ENCODE results near the gene COQ5. TPM values are rescaled to one million over a fixed set of nuclear protein-coding genes. Genes with fewer than 3 reads are reported as not detected.
A peak's percentile ranks its signal among the peaks of the same experiment; 100 is the strongest.

COQ5 gene
- total and polyA plus RNA-seq, 3 experiments from 2014 or later, result 37.5 to 39.7 (median 39.0) TPM

GRCh38 chr12:120497524-120498150, 31.3 kb downstream of the COQ5 start:
- H3K4me3 Mint-ChIP-seq, result peak overlapping the region; percentile 91 to 98 (median 94)

GRCh38 chr12:120496413-120497340, 32.3 kb downstream of the COQ5 start:
- Histone ChIP-seq H3K4me3 (ENCODE audit: low read length) (peak overlapping the region; percentile 87), H3K27ac (ENCODE audit: low read depth, low read length) (peak overlapping the region; percentile 78), H3K27me3 (ENCODE audit: insufficient read depth, low read length, poor library complexity, severe bottlenecking) (no peaks in the 10 kb centered on the region), H3K36me3 (ENCODE audit: insufficient read depth, low read length) (peaks cover 13% of the 10 kb centered on the region), H3K9me3 (ENCODE audit: low read length) (no peaks in the 10 kb centered on the region), H3K4me1 (ENCODE audit: insufficient read depth, low read length) (peaks cover 17% of the 10 kb centered on the region)
- peak overlapping the region; percentile 77 to 98 (median 92) for H3K27ac Mint-ChIP-seq
- peak overlapping the region; percentile 91 to 98 (median 94) for H3K4me3 Mint-ChIP-seq
- no peaks in the 10 kb centered on the region for H3K27me3 Mint-ChIP-seq
- CTCF ChIA-PET, result interaction anchor here (0.7 to 4.6 kb wide), 16 partner anchors 9 to 140 kb away, joined by 3 to 36 read pairs (median 4); partner anchors contain the start of genes POP5 and SRSF9
- peak; percentile 52 to 78 (median 57) for DNase-seq
- peaks cover 0 to 31% (median 3%) of the 10 kb centered on the region in 3 donors for H3K36me3 Mint-ChIP-seq
- POLR2A ChIA-PET, result interaction anchor here (0.6 to 3.4 kb wide), 12 partner anchors 27 to 855 kb away, joined by 3 to 36 read pairs (median 4); partner anchors contain the start of genes COQ5, POP5, RNF10 and RNU4-1
- H3K9me3 Mint-ChIP-seq, result no peaks in the 10 kb centered on the region
- H3K4me1 Mint-ChIP-seq, result peaks cover 30 to 42% (median 38%) of the 10 kb centered on the region in 3 donors

More at GRCh38 chr12:120497524-120498150, 31.3 kb downstream of the COQ5 start:
- CTCF ChIA-PET, result interaction anchor here (0.7 to 4.6 kb wide), 6 partner anchors 19 to 140 kb away, joined by 3 to 36 read pairs (median 5); partner anchors contain the start of genes POP5 and SRSF9
- Histone ChIP-seq H3K27ac (ENCODE audit: low read depth, low read length) (no peak overlapping the region), H3K36me3 (ENCODE audit: insufficient read depth, low read length) (peaks cover 13% of the 10 kb centered on the region), H3K4me1 (ENCODE audit: insufficient read depth, low read length) (peaks cover 17% of the 10 kb centered on the region), H3K9me3 (ENCODE audit: low read length) (no peaks in the 10 kb centered on the region), H3K27me3 (ENCODE audit: insufficient read depth, low read length, poor library complexity, severe bottlenecking) (no peaks in the 10 kb centered on the region), H3K4me3 (ENCODE audit: low read length) (peak overlapping the region; percentile 87)
- Mint-ChIP-seq H3K4me1 (peaks cover 30 to 42% (median 38%) of the 10 kb centered on the region in 3 donors), H3K9me3 (no peaks in the 10 kb centered on the region), H3K36me3 (peaks cover 0 to 33% (median 3%) of the 10 kb centered on the region in 3 donors), H3K27ac (peak overlapping the region; percentile 77 to 98 (median 92)), H3K27me3 (no peaks in the 10 kb centered on the region)
- POLR2A ChIA-PET, result interaction anchor here (0.9 to 3.4 kb wide), 3 partner anchors 28 to 35 kb away, joined by 3 to 36 read pairs (median 5); partner anchors contain the start of genes COQ5 and SRSF9
- no peak for DNase-seq

- Histone ChIP-seq H3K4me3 (ENCODE audit: low read length) (peak within 1 kb of the TSS; percentile 87), H3K27ac (ENCODE audit: low read depth, low read length) (peak within 1 kb of the TSS; percentile 78), H3K9me3 (ENCODE audit: low read length) (no peaks in the 10 kb centered on the region), H3K4me1 (ENCODE audit: insufficient read depth, low read length) (peaks cover 17% of the 10 kb centered on the region), H3K36me3 (ENCODE audit: insufficient read depth, low read length) (peaks cover 13% of the 10 kb centered on the region), H3K27me3 (ENCODE audit: insufficient read depth, low read length, poor library complexity, severe bottlenecking) (no peaks in the 10 kb centered on the region)
- Mint-ChIP-seq H3K27ac (peak within 1 kb of the TSS; percentile 77 to 98 (median 92)), H3K4me3 (peak within 1 kb of the TSS; percentile 91 to 98 (median 94)), H3K4me1 (peaks cover 30 to 42% (median 38%) of the 10 kb centered on the region in 3 donors), H3K9me3 (no peaks in the 10 kb centered on the region), H3K36me3 (peaks cover 0 to 30% (median 2%) of the 10 kb centered on the region in 3 donors), H3K27me3 (no peaks in the 10 kb centered on the region)
- ChIA-PET CTCF (interaction anchor here (0.8 to 4.6 kb wide), 12 partner anchors 9 to 139 kb away, joined by 3 to 36 read pairs (median 4); partner anchors contain the start of gene SRSF9), POLR2A (interaction anchor here (0.6 to 3.4 kb wide), 6 partner anchors 26 to 856 kb away, joined by 3 to 36 read pairs (median 5); partner anchors contain the start of genes POP5, RNU4-1, RPLP0 and SRSF9)
- peak; percentile 95 to 98 (median 97) for DNase-seq
Observed at GRCh38 chr12:120495731-120496412, 33.1 kb downstream of the COQ5 start, which contains the start of gene DYNLL1. Gene DYNLL1, plus strand, starts transcription at chr12:120496113. Its CDS starts 309 bp downstream, at chr12:120496422.

- Histone ChIP-seq H3K4me1 (ENCODE audit: insufficient read depth, low read length) (peaks cover 17% of the 10 kb centered on the region), H3K9me3 (ENCODE audit: low read length) (no peaks in the 10 kb centered on the region), H3K36me3 (ENCODE audit: insufficient read depth, low read length) (peaks cover 13% of the 10 kb centered on the region), H3K27ac (ENCODE audit: low read depth, low read length) (peak overlapping the region; percentile 66), H3K4me3 (ENCODE audit: low read length) (peak overlapping the region; percentile 87), H3K27me3 (ENCODE audit: insufficient read depth, low read length, poor library complexity, severe bottlenecking) (no peaks in the 10 kb centered on the region)
- peaks cover 26 to 37% (median 32%) of the 10 kb centered on the region in 3 donors for H3K4me1 Mint-ChIP-seq
- no peaks in the 10 kb centered on the region for H3K27me3 Mint-ChIP-seq
- peak overlapping the region; percentile 77 to 98 (median 92) for H3K27ac Mint-ChIP-seq
- CTCF ChIA-PET, result interaction anchor here (0.9 to 4.6 kb wide), 9 partner anchors 14 to 138 kb away, joined by 3 to 36 read pairs (median 4); partner anchors contain the start of gene SRSF9
- H3K9me3 Mint-ChIP-seq, result no peaks in the 10 kb centered on the region
- POLR2A ChIA-PET, result interaction anchor here (1.4 to 3.4 kb wide), 3 partner anchors 26 to 294 kb away, joined by 5 to 36 read pairs (median 5); partner anchors contain the start of genes POP5, RPLP0 and SRSF9
- no peak for DNase-seq
- peaks cover 0 to 23% (median 1%) of the 10 kb centered on the region in 3 donors for H3K36me3 Mint-ChIP-seq
- peak overlapping the region; percentile 91 to 98 (median 94) for H3K4me3 Mint-ChIP-seq
Observed at GRCh38 chr12:120495186-120495730, 33.7 kb downstream of the COQ5 start.

- CTCF ChIA-PET, result interaction anchor here (1.1 to 2.7 kb wide), 2 partner anchors 10 to 19 kb away, joined by 3 to 7 read pairs; no protein-coding TSS in a partner anchor
- Mint-ChIP-seq H3K36me3 (peaks cover 0 to 1% (median 1%) of the 10 kb centered on the region in 3 donors), H3K9me3 (no peaks in the 10 kb centered on the region), H3K27me3 (no peaks in the 10 kb centered on the region), H3K4me1 (peaks cover 12% of the 10 kb centered on the region in 3 donors), H3K27ac (peak overlapping the region in 4 of 8 donors; percentile 23 to 74 (median 42)), H3K4me3 (no peak overlapping the region)
- H3K27me3 ChIP-seq (ENCODE audit: insufficient read depth, low read length, poor library complexity, severe bottlenecking), result no peaks in the 10 kb centered on the region
- no peak overlapping the region for H3K27ac ChIP-seq (ENCODE audit: low read depth, low read length)
- peaks cover 6% of the 10 kb centered on the region for H3K4me1 ChIP-seq (ENCODE audit: insufficient read depth, low read length)
- DNase-seq, result no peak
- H3K4me3 ChIP-seq (ENCODE audit: low read length), result no peak overlapping the region
- H3K9me3 ChIP-seq (ENCODE audit: low read length), result no peaks in the 10 kb centered on the region
- POLR2A ChIA-PET, result no interaction called here
- no peaks in the 10 kb centered on the region for H3K36me3 ChIP-seq (ENCODE audit: insufficient read depth, low read length)
Observed at GRCh38 chr12:120490833-120491512, 38.0 kb downstream of the COQ5 start.

- no peaks in the 10 kb centered on the region for H3K9me3 ChIP-seq (ENCODE audit: low read length)
- POLR2A ChIA-PET, result no interaction called here
- Mint-ChIP-seq H3K27me3 (no peaks in the 10 kb centered on the region), H3K36me3 (peaks cover 0 to 1% (median 1%) of the 10 kb centered on the region in 3 donors), H3K27ac (peak overlapping the region in 2 of 8 donors; percentile 27 to 56), H3K9me3 (no peaks in the 10 kb centered on the region), H3K4me1 (peaks cover 6 to 8% (median 7%) of the 10 kb centered on the region in 3 donors), H3K4me3 (no peak overlapping the region)
- H3K27me3 ChIP-seq (ENCODE audit: insufficient read depth, low read length, poor library complexity, severe bottlenecking), result no peaks in the 10 kb centered on the region
- H3K36me3 ChIP-seq (ENCODE audit: insufficient read depth, low read length), result no peaks in the 10 kb centered on the region
- CTCF ChIA-PET, result interaction anchor here (1.6 to 2.7 kb wide), 2 partner anchors 9 to 20 kb away, joined by 4 to 7 read pairs; no protein-coding TSS in a partner anchor
- no peak overlapping the region for H3K27ac ChIP-seq (ENCODE audit: low read depth, low read length)
- H3K4me1 ChIP-seq (ENCODE audit: insufficient read depth, low read length), result peaks cover 6% of the 10 kb centered on the region
- no peak overlapping the region for H3K4me3 ChIP-seq (ENCODE audit: low read length)
- no peak for DNase-seq
Observed at GRCh38 chr12:120490325-120490724, 38.6 kb downstream of the COQ5 start.

Data from CD8-positive, alpha-beta memory T cell (primary cell).